NCI-H1105 (cell line): Measurements from ENCODE around the gene HOXC6.

Experiments used
- DNase-seq: peaks from one replicate; lab custom pipeline; 2025; lab: John Stamatoyannopoulos, UW

The HOXC6 gene

DNA sequence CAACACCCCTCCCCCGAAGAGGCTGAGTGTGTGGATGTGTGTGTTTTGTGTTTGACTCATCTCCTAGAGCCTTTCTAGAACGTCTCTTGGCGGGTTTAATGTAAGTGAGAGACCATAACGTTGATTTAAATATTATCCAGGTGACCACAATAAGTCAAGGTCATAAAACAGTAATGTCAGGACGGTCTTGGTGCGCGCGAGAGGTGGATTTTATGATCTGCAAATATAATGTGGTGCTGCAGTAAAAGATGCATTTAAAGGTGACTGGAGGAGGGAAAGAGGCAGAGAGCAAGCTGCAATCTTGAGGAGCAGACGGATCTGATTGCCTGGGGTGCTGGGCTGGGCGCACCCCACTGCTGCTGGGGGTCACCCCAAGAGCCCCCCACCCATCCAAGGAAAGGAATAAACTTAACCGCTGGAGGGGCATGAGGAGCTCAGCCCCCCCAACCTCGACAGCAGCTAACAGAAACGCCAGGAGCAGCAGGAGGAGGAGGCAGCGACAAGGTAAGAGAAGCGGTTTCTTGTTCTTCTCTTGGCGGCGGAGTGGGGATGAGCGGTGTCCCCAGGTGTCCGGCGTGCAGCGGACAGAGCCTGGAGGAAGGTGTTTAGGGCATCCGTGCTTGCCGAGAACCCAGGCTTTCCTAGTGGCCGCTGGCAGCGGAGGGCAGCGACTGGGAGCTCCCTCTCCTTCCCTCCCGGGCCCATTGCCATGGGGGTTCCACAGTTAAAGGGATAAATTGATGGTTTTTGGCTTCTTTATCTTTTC lies 37.7 kb upstream of the HOXC6 start:
- DNase-seq, result no peak

DNA sequence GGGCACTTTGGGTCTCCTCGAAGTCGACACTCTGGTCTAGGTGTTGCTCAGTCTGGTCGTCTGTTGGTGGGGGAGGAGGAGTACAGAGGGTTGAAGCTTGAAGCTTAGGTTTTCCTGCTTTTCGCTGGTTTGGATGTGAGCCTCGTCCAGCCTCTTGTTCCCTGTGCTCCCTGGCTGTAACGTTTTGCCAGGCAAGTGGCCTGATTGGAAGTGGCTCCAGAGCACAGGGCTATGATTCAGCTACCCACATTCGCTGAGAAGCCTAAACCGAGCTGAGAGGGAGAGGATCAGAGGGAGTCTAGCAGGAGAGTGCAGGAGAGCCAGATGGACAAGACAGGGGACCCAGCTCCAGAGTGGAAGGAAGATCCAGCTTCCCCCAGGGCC lies 37.2 kb upstream of the HOXC6 start:
- DNase-seq, result no peak

DNA sequence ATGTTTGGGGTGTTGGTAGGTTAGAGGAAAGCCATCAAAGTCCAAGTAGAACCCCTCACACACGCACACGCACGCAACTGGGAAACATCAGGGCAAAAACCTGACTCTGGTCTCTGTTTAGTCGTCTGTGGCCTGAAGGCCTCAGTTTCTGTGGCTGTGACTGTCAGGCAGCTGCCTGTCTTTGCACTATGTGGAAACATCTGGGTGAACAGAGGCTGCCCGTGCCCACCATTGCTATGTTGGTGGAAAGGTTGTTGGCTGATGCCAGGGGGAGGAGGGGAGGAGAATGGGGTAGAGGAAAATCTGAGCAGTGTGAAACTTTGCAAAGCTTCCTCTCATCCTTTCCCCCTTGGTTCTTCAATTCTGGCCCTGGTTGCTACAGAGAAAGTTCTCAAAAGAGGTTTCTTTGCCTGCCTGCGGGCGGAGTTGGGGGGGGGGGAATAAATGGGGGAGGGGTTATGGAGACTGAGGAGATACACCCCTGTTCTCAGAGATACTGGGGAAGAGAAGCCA lies 35.8 kb upstream of the HOXC6 start:
- DNase-seq, result no peak

DNA sequence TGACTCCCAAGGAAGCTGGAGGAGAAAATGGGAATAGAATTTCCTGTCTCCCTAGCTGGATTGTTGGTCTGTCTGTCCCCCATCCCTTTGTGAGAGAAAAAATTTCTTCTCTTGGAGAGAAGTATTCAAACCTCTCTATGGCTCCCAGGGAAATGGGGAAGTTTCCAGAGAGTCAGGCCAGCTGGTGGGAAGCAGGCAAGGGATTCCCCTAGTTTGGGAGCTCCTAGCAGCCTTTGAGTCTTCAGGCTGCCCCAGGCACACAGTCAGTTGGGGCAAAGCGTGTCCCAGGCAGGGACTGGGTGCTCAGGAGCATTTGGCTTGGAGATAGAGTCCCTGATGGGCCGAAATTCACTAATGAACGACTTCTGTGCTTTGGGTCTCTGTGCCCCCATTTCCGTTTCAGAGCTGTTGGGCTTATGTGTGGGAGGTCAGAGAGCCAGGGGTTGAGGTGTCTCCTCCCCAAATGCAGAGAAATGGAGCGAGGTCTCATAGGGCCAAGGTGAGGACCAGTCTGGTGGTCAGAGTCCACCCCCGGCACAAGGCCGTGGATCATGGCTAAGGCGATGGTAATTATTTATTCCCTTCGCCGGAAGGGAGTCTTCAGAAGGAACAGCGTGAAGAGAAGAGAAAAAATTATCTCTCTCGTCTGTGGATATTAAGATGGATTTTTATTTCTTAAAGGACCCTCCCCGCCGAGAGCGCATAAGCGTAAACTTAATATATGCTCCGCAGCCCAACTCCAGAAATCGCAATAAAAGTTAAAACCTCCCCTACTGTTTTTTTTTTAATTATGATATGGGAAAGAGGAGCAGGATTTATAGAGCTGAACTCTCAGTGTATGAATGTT lies 34.9 kb upstream of the HOXC6 start:
- no peak for DNase-seq

DNA sequence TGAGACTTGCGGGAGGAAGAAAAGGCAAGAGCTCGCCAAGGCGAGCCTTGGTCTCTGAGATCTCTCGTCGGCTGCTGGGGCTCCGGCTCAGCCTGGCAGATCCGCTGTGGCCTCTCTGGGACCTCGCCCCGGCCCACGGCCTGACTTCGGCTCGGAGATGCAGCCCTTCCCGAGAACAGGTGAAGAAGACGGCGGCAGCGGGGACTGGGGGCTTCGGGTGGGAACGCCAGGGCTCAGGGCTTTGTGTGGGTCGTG lies 34.3 kb upstream of the HOXC6 start:
- no peak for DNase-seq

DNA sequence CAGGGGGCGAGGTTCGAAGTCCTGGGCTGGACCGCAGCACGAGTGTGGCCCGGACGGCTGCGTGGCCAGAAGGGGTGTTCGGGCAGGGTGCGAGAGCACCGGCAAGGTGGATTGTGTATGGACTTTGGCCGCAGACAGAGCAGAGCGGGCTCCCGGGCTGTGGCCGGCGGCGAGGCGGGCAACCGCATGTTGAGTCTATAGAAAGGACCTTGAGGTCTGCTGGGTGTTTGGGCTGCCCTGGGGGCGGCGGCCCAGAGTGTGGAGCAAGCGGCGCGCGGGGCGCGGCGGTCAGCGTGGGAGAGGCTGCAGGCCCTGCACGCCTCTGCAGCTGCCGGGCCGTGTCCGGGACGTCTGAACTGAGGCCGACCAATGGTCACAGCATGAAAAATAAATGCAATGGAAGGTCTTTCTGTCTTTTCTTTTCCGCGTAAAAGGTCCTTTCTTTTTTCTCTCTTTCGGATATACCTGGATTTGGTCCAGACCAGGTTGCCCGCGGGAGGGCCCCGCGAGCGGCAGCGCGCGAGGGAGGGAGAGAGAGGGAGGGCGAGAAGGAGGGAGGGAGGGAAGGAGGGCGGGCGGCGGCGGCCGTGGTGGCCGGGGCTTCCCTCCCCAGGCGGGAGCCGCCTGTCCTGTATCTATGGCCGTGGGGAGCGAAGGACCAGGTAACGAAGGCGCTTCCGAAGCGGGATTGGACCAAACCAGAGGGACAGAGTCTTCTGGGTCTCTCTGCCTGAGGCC lies 33.8 kb upstream of the HOXC6 start:
- DNase-seq, result no peak

DNA sequence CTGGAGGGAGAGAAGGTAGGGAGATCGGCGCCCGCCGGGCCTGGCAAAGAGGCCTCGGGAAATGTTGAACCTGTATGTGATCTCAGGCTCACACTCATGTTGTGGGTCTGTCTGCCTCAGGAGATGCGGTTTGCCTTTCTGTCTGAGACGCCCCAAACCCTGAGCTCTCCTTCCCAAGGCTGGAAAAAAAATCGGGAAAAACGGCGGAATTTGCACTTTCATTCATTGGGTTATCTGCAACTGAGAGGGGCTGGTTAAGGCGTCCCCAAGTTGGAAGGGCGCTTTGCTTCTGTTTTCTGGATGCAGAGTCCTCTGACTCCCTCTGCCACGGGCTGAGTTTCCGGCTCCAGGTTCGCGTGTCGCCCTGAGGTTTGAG lies 33.2 kb upstream of the HOXC6 start:
- DNase-seq, result no peak

DNA sequence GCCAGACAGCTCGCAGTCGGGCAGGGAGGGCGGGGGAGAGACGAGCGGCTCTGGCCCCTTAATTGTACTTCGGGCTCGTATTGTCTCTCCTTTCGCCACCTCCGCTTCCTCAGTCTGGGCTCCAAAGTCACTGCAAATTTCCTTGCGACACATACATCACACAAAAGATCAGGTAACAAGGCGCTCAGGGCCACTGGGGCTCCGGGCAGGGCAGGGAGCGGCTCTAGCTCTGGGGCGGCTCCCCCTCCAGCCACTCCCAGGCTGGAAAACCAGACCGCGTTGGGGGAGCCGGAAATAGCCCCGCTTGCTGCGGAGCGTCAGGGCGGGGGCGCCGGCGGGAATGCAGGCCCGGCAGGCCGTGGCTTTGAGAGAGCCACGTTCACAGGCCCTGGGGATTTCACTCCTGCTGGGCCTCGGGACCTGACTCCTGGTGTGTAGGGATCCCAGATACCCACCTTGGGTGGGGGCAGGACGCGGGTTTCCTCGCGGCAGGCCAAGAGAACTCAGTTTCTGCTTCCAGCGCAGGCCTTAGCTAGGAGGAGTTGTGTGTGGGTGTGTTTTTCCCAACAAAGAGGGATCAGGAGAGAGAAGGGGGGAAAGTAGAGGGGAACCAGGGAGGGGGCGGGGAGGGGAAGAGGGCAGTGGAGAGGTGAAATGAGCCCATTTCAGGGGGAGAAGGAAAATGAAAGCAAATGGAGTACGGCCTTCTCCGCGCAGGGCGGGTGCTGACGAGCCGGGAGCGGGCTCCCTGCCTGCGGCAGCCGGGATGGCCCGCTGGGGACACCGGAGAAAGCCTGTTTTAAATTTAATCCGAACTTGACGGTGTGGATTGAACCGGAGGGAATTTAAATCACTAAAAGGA lies 32.6 kb upstream of the HOXC6 start:
- DNase-seq, result peak; percentile 43

DNA sequence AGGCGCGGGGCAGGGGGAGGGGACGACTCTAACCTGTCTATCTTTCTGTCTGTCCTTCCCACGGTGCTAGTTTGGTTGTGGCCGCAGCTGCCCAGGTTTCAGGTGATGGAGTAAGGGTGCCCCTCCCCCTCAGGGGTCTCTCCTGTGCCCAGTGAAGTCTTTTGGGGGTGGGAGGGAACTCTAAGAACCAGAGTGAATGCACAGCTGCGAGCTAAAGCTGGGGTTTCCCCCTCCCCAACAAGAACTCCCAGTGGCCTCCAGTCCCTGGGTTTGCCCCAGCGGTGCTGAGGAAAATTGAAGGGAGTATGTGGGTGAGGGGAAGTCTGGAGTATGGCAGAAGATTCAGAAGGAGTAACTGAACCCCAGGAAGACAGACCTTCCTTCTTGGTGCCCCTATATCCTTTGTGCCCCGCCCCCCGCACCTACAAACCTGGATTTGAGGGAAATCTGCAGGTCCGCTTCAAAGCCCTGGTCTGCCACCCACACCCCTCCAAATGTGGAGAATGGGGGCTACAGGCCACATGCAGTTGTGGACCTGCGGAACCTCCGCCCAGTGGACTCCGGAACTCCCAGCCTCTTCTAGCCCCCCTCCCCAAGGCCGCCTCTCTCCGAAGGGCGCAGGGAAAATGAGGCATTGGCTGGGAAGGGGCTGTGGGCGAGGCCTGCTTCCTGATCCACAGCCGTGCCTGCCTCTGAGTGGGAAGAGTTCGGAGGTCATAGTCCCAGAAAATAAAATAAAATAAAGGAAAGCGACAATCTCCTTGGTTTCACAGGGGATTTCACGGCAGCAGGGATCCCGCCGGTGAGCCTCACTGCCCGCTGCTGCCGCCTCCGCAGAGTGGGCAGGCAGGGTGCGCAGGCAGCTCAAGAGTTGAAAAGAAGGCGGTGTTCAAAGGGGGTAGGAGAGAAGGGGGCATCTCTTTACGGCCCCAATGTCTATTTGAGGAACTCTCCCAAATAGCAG lies 31.7 kb upstream of the HOXC6 start:
- no peak for DNase-seq

DNA sequence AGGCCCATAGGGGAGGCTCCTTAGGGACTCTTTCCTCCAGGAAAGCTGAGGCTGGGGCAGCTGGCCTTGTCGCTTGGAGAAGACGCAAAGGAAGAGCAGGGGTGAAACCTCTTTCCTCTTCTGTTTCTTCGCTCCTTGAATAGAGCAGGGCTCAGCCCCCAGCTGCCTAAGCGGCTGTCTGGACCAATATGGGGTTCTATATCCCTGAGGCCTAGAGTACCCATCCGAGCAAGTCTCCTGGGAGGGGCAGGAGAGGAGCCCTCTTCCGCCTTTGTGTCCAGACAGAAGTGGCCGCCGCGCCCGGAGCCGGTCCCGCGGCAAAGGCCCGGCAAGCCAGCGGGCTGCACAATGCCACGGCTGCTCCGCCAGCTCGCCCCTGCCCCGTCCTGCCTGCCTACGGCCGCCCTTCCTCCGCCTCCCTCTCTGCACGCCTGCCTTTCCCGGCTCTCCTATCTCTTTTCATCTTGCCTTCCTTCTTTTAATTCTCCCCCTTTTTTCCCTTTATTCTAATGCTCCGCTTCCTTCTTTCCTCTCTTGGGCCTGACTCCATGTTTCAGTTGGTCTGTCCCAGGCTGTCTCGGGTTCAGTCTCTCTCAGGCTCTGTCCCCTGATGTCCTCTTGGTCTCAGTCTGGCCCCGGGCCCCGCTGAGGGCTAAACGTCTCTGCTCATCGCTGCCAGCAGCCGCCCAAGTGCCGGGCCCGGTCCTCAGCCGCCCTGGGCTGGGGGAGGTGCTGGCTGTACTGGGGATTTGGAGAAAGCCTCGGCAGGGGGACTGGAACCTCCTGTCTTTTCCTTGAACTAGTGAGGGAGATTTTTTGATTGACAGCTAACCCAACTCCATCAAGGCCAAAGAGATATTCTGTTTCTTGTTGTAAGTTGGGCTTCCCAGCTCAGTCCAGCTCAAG lies 30.8 kb upstream of the HOXC6 start:
- DNase-seq, result no peak

DNA sequence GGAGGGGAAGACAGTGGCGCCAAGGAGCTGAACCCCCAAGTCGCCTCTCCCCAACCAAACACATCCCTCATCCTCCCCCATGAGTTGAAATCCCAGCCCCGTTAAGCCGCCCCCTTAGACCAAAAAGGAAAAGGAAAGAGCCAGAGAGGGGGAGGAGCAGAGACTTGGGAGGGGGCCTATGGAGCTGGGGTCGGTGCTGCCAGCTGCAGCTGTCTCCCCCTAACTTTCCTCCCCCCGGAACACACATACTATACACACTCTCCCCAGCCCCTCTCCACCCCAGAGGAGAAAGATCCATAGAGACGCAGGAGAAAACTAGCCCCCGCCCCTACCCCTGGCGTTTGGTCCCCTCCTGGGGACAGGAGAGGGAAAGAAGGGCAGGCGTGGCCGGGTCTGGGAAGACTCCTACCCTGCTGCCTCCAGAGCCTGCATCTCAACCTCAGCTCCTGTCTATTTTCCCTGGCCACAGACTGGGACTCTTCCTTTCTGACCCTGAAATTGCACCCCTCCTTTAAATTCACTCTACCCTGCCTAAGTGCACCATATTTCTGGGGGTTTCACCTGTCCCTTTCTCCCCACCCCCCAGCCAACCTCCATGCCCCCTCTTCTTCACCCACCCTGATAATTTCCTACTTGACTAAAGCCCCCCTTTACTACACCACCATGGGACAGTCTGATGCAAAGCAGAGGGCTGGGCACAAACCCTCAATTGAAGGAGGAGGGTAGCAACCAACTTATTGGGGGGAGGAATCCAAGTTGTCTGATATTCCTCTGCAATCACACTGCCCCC lies 29.9 kb upstream of the HOXC6 start:
- DNase-seq, result no peak

DNA sequence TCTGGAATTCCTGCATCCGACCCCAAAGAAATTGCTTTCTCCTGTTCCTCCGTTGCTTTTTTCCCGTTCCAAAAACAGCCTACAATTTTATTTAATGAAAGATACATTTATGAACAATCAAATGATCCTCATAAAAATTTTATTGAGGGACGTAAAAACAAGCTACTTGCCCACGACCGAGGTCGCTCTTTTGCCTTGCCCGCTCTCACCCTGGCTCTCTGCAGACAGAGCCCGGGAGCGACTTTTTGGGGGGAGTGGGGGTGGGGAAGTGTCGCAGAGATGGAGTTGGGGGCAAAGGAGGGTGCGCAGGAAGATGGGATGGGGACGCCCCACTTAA lies 29.4 kb upstream of the HOXC6 start:
- no peak for DNase-seq

DNA sequence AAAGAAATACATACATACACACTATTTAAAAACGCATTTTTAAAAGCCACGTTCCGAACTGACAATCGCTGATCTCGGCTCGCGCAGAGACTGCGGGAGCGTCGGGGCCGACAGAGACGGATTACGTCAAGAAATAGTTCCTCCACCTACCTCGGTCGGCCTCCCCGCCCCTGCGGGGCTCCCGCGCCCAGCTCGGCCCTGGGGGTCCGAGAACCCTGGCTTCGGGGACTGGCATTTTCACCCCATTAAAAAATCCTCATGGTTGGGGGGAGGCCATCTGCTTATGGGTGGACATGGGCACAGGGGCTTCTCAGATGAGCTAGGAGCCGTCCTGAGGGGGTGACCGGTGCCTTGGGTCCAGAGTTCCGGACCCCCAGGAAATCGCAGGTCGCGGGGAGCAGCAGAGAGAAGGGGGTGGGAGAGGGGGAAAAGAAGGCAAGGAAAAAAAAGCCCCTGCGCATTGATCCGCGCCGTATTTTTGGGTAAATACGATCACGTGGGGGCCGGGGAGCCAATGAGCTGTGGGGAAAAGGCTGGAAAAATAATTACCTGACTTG lies 28.6 kb upstream of the HOXC6 start:
- DNase-seq, result peak; percentile 68

DNA sequence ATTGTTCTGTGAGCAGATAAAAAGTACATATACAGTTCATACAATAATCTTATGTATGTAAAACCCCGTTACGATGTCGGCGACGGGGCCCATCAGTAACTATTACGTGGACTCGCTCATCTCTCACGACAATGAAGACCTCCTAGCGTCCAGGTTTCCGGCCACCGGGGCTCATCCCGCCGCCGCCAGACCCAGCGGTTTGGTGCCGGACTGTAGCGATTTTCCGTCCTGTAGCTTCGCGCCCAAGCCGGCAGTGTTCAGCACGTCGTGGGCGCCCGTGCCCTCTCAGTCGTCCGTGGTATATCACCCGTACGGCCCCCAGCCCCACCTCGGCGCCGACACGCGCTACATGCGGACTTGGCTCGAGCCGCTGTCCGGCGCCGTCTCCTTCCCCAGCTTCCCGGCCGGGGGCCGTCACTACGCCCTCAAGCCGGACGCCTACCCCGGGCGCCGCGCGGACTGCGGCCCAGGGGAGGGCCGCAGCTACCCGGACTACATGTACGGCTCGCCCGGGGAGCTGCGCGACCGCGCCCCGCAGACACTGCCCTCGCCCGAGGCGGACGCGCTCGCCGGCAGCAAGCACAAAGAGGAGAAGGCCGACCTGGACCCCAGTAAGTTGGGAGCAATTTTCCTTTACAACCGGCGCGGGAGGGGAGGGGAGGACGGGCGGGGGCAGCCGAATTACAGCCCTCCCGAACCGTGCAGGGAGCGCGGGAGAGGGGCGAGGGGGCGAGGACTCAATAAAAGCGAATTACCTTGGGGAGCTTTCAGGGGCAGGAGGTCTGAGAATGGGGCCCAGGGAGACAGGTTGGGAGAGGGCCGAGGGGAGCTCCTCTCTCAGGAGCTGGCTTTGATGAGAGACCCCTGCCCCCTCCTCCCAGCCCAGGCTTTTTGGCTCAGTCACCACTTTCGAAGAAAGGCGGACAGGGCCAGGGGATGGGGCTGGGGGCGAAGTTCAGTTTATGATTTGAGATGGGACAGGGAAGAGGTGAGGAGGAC lies 27.8 kb upstream of the HOXC6 start, which contains the start of gene HOXC9:
HOXC9 (plus strand) TSS at position 46 of the 999 bp plus-strand sequence; CDS start at position 74, 28 bp downstream.
- no peak for DNase-seq

DNA sequence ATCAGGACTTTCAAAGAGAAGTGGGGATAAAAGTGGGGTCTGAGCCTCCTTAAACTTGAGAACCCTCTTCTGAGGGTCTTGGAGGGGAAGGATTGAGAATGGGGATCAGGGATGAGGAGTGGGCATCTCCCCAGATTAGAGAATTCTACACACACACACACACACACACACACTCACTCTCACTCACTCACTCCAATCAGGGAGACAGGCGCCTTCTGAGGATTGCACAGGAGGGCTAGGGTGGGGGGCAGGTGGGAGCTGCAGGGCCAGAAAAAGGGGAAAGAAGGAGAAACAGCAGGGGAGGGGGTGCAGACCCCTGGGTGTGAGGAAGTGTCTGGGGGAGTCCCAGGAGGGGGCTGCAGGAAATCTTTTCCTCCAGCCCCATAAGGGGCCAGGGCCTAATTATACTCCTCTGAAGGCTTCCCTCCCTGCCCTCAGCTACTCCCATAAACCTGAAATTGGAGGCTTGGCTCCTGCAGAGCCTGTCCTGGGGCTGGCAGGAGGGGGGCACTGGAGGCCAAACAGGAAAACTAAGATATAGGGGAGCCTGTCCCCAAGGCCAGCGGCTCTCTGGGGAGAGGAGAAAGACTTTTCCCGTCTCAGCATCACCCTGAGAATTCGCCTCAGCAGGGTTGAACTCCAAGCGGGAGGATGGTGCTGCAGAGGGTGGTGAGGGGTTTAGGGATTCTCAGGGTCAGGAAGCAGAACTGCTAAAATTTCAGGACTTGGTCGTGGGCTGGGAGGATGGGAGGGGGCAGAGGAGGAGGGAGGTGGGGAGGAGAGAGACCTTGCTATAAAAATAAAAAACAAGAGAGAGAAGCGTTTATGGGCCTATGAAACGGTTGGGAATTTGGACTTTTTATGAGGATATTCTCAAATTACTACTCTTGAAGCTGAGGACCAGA lies 26.7 kb upstream of the HOXC6 start:
- no peak for DNase-seq

DNA sequence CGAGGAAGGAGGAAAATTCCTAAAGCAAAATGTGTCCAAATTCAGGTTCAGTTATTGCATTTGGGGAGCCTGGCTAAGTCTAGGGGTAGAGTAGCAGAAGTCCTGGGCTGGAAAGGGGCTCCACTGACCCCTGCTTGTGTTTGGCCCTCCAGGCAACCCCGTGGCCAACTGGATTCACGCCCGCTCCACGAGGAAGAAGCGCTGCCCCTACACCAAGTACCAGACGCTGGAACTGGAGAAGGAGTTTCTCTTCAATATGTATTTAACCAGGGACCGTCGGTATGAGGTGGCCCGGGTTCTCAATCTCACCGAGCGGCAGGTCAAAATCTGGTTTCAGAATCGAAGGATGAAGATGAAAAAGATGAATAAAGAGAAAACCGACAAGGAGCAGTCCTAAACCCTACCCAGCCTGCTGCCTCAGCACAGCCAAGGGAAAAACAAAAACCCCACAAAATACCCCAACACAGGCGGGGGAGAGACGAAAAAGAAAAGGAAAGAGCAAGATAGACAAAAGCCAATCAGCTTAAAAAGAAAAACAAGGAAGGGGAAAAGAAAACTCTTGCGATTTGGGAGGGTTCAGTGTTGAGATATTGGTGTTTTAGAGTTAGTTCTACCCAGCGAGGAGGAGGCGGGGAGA lies 25.8 kb upstream of the HOXC6 start:
- DNase-seq, result no peak
